GM21423 (cell line): ENCODE data around the gene STH.

Source experiments
- ATAC-seq: cut with Tn5 transposase; IDR thresholded peaks from one replicate; pipeline ENCODE4 v1.9.1; 2021; ENCODE audit warnings: mild to moderate bottlenecking, moderate library complexity; ENCODE audit not compliant: unreplicated experiment

The STH gene

GRCh38 chr17:46042925-46043324 is 43.9 kb downstream of the STH start:
- no peak for ATAC-seq

GRCh38 chr17:46043606-46044005 is 44.6 kb downstream of the STH start:
- no peak for ATAC-seq

GRCh38 chr17:46044286-46044928 is 45.4 kb downstream of the STH start:
- ATAC-seq = no peak

- ATAC-seq = no peak
These were observed 45.9 kb downstream of the STH start for GRCh38 chr17:46044989-46045388.

- ATAC-seq = no peak
These were observed 46.6 kb downstream of the STH start for GRCh38 chr17:46045639-46046038.

GRCh38 chr17:46046957-46047356 is 47.9 kb downstream of the STH start:
- ATAC-seq = no peak

- no peak for ATAC-seq
These were observed 48.3 kb downstream of the STH start for GRCh38 chr17:46047398-46047797.

- no peak for ATAC-seq
These were observed 48.8 kb downstream of the STH start for GRCh38 chr17:46047856-46048255.
